ENCODE measurements around the gene MS4A2.

MS4A2 gene

DNA sequence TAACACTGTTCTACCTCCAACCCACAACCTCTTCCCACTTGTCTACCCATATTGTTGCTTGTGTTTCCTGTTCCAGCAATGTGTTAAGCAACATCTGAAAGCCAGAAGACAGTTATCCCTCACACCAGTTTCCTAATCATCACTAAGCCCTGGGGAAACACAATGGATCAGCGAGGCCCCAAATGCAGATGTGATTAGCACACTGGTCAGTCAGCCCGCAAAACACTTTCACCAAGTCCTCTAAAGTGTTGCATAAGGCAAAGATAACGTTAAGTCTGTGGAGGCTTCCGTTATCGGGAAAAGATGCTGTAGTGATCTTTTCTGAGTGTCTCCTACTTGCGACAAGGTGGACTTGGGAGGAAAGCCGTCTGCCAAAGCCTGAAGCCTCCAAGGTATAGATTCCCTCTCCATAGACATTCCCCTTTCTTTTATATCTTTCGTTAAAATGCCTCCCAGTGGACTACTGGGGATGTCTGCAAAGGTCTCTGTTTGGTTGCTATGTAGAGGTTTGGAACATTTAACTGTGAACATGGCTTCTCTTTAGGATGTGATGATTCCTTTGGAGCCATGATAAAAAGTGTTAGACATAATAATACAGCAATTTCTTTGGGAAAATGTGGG, 32.0 kb upstream of the MS4A2 start, which contains the start of gene MS4A3:
MS4A3 (plus strand) TSS at position 317 of the 621 bp plus-strand sequence. CDS start 4,496 bp downstream, outside the sequence.
- H3K9me3 ChIP-seq (replicated peaks; ENCODE audit: insufficient read depth, low read length), result no peaks in the 10 kb centered on the region
- no peak for DNase-seq
- H3K4me3 ChIP-seq (ENCODE audit: low read length), result no peak within 1 kb of the TSS
- no peak within 1 kb of the TSS for H3K9ac ChIP-seq (ENCODE audit: low read length)
- no peak within 1 kb of the TSS for H3K4me2 ChIP-seq (ENCODE audit: low read depth, low read length)
- H3K27me3 ChIP-seq (replicated peaks; ENCODE audit: insufficient read depth, low read length), result no peaks in the 10 kb centered on the region
- no peak for TF ChIP-seq EZH2phosphoT487 (IDR thresholded peaks at IDR 0.05; ENCODE audit: low read length)
- TF ChIP-seq, protein P1, sequence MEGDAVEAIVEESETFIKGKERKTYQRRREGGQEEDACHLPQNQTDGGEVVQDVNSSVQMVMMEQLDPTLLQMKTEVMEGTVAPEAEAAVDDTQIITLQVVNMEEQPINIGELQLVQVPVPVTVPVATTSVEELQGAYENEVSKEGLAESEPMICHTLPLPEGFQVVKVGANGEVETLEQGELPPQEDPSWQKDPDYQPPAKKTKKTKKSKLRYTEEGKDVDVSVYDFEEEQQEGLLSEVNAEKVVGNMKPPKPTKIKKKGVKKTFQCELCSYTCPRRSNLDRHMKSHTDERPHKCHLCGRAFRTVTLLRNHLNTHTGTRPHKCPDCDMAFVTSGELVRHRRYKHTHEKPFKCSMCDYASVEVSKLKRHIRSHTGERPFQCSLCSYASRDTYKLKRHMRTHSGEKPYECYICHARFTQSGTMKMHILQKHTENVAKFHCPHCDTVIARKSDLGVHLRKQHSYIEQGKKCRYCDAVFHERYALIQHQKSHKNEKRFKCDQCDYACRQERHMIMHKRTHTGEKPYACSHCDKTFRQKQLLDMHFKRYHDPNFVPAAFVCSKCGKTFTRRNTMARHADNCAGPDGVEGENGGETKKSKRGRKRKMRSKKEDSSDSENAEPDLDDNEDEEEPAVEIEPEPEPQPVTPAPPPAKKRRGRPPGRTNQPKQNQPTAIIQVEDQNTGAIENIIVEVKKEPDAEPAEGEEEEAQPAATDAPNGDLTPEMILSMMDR (IDR thresholded peaks at IDR 0.05; ENCODE audit: low read length), result no peak
- no peak for TF ChIP-seq EZH2 (optimal IDR thresholded peaks at IDR 0.05; ENCODE audit: low read depth, low read length)
- no peaks in the 10 kb centered on the region for H3K9me2 ChIP-seq (replicated peaks; ENCODE audit: insufficient read depth, low read length)
- H3K4me1 ChIP-seq (ENCODE audit: low read length), result no peaks in the 10 kb centered on the region
- H4K20me1 ChIP-seq (ENCODE audit: insufficient read depth, low read length), result no peaks in the 10 kb centered on the region
- H3F3A ChIP-seq (ENCODE audit: insufficient read depth, low read length), result no peaks in the 10 kb centered on the region
- H2AFZ ChIP-seq (ENCODE audit: low read length), result no peak within 1 kb of the TSS
- no peaks in the 10 kb centered on the region for H3K79me2 ChIP-seq (ENCODE audit: low read length)
- no peaks in the 10 kb centered on the region for H3K36me3 ChIP-seq (replicated peaks; ENCODE audit: insufficient read depth, low read length)
- H3K27ac ChIP-seq (ENCODE audit: low read length), result no peak within 1 kb of the TSS

DNA sequence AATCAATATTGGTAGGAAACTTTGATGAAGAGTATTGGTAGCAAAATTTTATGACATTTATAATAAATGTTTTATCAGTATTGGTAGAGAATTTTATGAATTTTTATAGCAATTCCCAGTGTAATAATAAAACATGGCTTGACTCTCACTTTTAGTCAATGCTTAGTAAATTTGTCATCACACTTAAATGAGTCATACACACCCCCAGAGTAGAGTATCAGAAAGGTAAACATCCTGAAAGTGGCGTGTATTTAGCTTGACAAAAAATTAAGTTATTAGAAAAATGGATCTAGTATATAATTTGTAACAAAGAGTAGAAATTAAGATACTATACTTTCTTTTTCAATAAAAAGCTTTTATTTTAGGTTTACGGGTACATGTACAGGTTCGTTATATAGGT, 29.4 kb upstream of the MS4A2 start:
- H3K9me3 ChIP-seq (replicated peaks; ENCODE audit: insufficient read depth, low read length), result no peaks in the 10 kb centered on the region
- no peak overlapping the region for H3K9ac ChIP-seq (ENCODE audit: low read length)
- H3K27me3 ChIP-seq (replicated peaks; ENCODE audit: insufficient read depth, low read length), result no peaks in the 10 kb centered on the region
- no peak for DNase-seq
- no peak overlapping the region for H3K27ac ChIP-seq (ENCODE audit: low read length)
- H3K79me2 ChIP-seq (ENCODE audit: low read length), result no peaks in the 10 kb centered on the region
- H4K20me1 ChIP-seq (ENCODE audit: insufficient read depth, low read length), result no peaks in the 10 kb centered on the region
- H3K4me2 ChIP-seq (ENCODE audit: low read depth, low read length), result no peak overlapping the region
- H3K4me3 ChIP-seq (ENCODE audit: low read length), result no peak overlapping the region
- H3F3A ChIP-seq (ENCODE audit: insufficient read depth, low read length), result no peaks in the 10 kb centered on the region
- H3K9me2 ChIP-seq (replicated peaks; ENCODE audit: insufficient read depth, low read length), result no peaks in the 10 kb centered on the region
- H3K36me3 ChIP-seq (replicated peaks; ENCODE audit: insufficient read depth, low read length), result no peaks in the 10 kb centered on the region
- no peak overlapping the region for H2AFZ ChIP-seq (ENCODE audit: low read length)
- H3K4me1 ChIP-seq (ENCODE audit: low read length), result no peaks in the 10 kb centered on the region
- TF ChIP-seq EZH2phosphoT487 (IDR thresholded peaks at IDR 0.05; ENCODE audit: low read length) (no peak), EZH2 (optimal IDR thresholded peaks at IDR 0.05; ENCODE audit: low read depth, low read length) (no peak)
- TF ChIP-seq, protein P1 (IDR thresholded peaks at IDR 0.05; ENCODE audit: low read length), result no peak

DNA sequence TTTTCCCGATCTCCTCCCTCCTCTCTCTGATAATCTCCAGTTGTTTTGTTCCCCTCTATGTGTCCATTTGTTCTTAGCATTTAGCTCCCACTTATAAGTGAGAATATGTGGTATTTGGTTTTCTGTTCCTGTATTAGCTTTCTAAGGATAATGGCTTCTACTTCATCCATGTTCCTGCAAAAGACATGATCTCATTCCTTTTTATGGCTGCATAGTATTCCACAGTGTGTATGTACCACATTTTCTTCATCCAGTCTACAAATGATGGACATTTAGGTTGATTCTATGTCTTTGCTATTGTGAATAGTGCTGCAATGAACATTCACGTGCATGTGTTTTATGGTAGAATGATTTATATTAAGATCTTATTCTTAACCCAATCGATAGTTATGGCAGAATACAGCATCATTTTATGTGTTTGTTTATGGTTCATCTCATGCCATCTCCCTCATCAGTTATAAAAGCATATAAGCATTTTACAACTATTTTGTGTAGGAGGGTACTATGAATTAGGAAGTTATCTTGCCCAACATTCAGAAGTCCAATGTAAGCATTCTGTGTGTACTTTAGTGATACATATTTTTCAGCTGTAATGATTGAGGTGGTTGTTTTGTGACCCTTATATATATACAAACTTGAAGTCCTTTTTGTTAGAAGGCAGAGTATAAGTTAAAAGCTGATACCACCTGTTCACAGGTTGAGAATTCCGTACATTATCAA, 28.8 kb upstream of the MS4A2 start:
- Histone ChIP-seq H3F3A (ENCODE audit: insufficient read depth, low read length) (no peaks in the 10 kb centered on the region), H3K27ac (ENCODE audit: low read length) (no peak overlapping the region), H3K36me3 (replicated peaks; ENCODE audit: insufficient read depth, low read length) (no peaks in the 10 kb centered on the region), H3K4me3 (ENCODE audit: low read length) (no peak overlapping the region), H3K9me2 (replicated peaks; ENCODE audit: insufficient read depth, low read length) (no peaks in the 10 kb centered on the region), H3K9me3 (replicated peaks; ENCODE audit: insufficient read depth, low read length) (no peaks in the 10 kb centered on the region), H2AFZ (ENCODE audit: low read length) (no peak overlapping the region), H3K27me3 (replicated peaks; ENCODE audit: insufficient read depth, low read length) (no peaks in the 10 kb centered on the region), H3K4me1 (ENCODE audit: low read length) (no peaks in the 10 kb centered on the region), H3K4me2 (ENCODE audit: low read depth, low read length) (no peak overlapping the region), H4K20me1 (ENCODE audit: insufficient read depth, low read length) (no peaks in the 10 kb centered on the region), H3K79me2 (ENCODE audit: low read length) (no peaks in the 10 kb centered on the region), H3K9ac (ENCODE audit: low read length) (no peak overlapping the region)
- DNase-seq, result no peak
- TF ChIP-seq EZH2phosphoT487 (IDR thresholded peaks at IDR 0.05; ENCODE audit: low read length), result no peak
- TF ChIP-seq, protein P1 (IDR thresholded peaks at IDR 0.05; ENCODE audit: low read length), result no peak
